Nephron (organoid): Measurements from ENCODE around the gene ADAMTS15.
A peak's percentile ranks its signal among the peaks of the same experiment; 100 is the strongest.

ENCODE experiments used
- H3K27ac Mint-ChIP-seq, 3 experiments: 2 replicates each; pipeline ENCODE4 v1.8.0; 2020; ENCODE audit warnings: mixed read lengths in 3 of 3, mild to moderate bottlenecking in 2 of 3, moderate library complexity in 1 of 3
- H3K27me3 Mint-ChIP-seq: 2 replicates; pipeline ENCODE4 v1.8.0; 2021; ENCODE audit warnings: low read depth, mild to moderate bottlenecking, moderate library complexity, mixed read lengths
- H3K36me3 Mint-ChIP-seq: 2 replicates; pipeline ENCODE4 v1.8.0; 2020; ENCODE audit warnings: low read depth, mixed read lengths
- H3K4me1 Mint-ChIP-seq: 2 replicates; pipeline ENCODE4 v1.8.0; 2020; ENCODE audit warnings: mixed read lengths
- H3K4me3 Mint-ChIP-seq, 3 experiments: 2 replicates each; pipeline ENCODE4 v1.8.0; 2020; ENCODE audit warnings: mild to moderate bottlenecking in 3 of 3, mixed read lengths in 3 of 3, moderate library complexity in 2 of 3
- H3K9me3 Mint-ChIP-seq: 2 replicates; pipeline ENCODE4 v1.8.0; 2020; ENCODE audit warnings: mixed read lengths
- TF ChIP-seq, protein P1 (sequence below), 3 experiments: fragments of 200-600 bp; sonication (generic); IDR thresholded peaks; one replicate each; pipeline ENCODE4 v1.5.0; 2021; ENCODE audit warnings: antibody characterized with exemption in 3 of 3; ENCODE audit not compliant: unreplicated experiment in 3 of 3

The ADAMTS15 gene

DNA sequence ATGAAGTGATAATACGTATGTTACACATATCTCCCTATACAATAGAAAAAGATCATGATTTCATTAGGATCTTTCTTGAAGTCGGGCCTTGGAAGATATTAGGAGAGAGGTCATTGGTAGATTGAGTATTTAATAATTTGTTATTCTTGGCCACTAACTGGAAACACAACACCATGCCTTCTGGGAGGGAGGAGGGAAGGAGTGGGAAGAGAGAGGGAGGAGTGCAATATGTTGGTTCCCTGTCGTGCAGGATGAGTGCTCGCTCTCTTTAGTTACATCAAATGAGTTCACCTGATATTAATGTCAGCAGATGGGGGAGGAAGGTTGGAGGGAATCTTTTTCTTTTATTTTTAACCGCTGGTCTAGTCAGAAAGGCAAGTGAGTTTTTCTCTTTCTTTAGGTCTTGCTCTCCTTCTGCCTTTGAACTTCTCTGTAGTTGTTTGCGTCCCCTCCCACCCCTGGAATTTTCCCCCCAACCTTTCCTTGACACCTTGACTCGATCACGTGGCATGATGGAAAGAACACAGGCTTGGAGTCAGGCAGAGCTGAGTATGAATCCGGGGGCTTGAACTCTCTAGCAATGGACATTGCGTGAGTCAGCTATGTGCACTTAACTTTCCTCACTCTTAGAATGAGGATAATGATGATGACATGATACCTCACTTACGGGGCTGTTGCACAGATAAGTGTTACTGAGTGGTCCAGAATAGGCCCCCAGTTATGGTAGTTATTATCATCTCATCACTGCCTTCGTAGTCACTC, 6.2 kb downstream of the ADAMTS15 start:
- peaks cover 76% of the 10 kb centered on the region for H3K4me1 Mint-ChIP-seq
- TF ChIP-seq, protein P1, sequence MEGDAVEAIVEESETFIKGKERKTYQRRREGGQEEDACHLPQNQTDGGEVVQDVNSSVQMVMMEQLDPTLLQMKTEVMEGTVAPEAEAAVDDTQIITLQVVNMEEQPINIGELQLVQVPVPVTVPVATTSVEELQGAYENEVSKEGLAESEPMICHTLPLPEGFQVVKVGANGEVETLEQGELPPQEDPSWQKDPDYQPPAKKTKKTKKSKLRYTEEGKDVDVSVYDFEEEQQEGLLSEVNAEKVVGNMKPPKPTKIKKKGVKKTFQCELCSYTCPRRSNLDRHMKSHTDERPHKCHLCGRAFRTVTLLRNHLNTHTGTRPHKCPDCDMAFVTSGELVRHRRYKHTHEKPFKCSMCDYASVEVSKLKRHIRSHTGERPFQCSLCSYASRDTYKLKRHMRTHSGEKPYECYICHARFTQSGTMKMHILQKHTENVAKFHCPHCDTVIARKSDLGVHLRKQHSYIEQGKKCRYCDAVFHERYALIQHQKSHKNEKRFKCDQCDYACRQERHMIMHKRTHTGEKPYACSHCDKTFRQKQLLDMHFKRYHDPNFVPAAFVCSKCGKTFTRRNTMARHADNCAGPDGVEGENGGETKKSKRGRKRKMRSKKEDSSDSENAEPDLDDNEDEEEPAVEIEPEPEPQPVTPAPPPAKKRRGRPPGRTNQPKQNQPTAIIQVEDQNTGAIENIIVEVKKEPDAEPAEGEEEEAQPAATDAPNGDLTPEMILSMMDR (IDR thresholded peaks at IDR 0.05; ENCODE audit: unreplicated experiment in 3 of 3): no peak
- H3K27me3 Mint-ChIP-seq: peaks cover 9% of the 10 kb centered on the region
- peak overlapping the region; percentile 69 to 82 (median 79) for H3K4me3 Mint-ChIP-seq
- H3K27ac Mint-ChIP-seq: peak overlapping the region; percentile 42 to 81 (median 57)
- H3K36me3 Mint-ChIP-seq: peaks cover 65% of the 10 kb centered on the region
- no peaks in the 10 kb centered on the region for H3K9me3 Mint-ChIP-seq

DNA sequence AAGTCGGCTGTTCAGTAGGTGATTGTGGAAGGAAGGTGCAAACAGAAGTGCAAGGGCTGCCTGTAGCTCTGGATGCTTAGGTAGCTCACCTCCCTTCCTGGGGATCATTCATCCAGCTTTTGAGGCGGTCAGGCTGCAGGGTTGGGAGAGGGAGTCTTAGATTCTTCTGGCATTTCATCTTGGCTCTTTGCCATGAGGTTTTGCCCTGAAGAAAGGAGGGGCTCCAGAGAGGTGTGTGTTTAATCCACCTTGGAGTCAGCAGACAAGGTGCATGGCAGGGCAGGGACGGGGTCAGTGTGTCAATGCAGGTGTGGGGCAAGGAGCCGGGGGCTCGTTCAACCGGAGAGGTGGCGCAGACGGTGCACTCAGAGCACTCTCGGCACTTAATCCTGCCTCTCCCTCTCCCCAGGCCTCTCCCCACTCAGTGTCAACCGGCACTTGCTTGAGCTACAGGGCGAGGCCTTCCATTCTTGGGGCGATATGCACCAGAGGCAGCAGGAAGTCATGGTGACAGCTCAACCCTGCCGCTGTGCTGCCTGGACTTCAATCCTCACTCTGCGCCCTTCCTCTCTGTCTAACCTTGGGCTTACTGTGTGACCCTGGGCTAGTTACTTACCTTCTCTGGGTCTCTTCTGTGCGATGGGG, 7.2 kb downstream of the ADAMTS15 start:
- peaks cover 4% of the 10 kb centered on the region for H3K27me3 Mint-ChIP-seq
- H3K9me3 Mint-ChIP-seq: no peaks in the 10 kb centered on the region
- TF ChIP-seq, protein P1 (IDR thresholded peaks at IDR 0.05; ENCODE audit: unreplicated experiment in 3 of 3): no peak
- peaks cover 64% of the 10 kb centered on the region for H3K36me3 Mint-ChIP-seq
- H3K27ac Mint-ChIP-seq: peak overlapping the region; percentile 42 to 73 (median 57)
- H3K4me3 Mint-ChIP-seq: peak overlapping the region; percentile 53 to 82 (median 79)
- H3K4me1 Mint-ChIP-seq: peaks cover 76% of the 10 kb centered on the region

DNA sequence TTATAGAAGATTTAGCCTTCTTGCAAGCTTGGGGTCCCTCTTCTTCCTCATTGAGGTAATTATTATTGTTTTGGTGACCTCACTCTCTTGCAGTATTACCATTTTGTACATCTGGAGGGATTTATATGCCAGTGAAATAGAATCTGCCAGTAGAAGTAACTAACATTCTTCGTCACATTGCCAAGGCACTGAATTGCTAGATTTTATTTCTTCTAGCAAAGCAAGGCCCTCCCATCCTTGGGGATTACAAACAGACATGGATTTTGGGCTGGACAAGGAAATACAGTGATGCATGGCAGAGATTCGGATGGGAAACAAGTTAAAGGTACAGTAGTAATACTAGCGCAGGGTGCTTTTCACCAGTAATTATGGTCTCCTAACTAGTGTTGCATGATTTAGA, 7.8 kb downstream of the ADAMTS15 start:
- TF ChIP-seq, protein P1 (IDR thresholded peaks at IDR 0.05; ENCODE audit: unreplicated experiment in 3 of 3): no peak
- peak overlapping the region in 2 of 3 experiments; percentile 66 to 79 for H3K4me3 Mint-ChIP-seq
- peak overlapping the region; percentile 42 to 73 (median 57) for H3K27ac Mint-ChIP-seq
- peaks cover 72% of the 10 kb centered on the region for H3K4me1 Mint-ChIP-seq
- peaks cover 61% of the 10 kb centered on the region for H3K36me3 Mint-ChIP-seq
- no peaks in the 10 kb centered on the region for H3K9me3 Mint-ChIP-seq
- no peaks in the 10 kb centered on the region for H3K27me3 Mint-ChIP-seq

DNA sequence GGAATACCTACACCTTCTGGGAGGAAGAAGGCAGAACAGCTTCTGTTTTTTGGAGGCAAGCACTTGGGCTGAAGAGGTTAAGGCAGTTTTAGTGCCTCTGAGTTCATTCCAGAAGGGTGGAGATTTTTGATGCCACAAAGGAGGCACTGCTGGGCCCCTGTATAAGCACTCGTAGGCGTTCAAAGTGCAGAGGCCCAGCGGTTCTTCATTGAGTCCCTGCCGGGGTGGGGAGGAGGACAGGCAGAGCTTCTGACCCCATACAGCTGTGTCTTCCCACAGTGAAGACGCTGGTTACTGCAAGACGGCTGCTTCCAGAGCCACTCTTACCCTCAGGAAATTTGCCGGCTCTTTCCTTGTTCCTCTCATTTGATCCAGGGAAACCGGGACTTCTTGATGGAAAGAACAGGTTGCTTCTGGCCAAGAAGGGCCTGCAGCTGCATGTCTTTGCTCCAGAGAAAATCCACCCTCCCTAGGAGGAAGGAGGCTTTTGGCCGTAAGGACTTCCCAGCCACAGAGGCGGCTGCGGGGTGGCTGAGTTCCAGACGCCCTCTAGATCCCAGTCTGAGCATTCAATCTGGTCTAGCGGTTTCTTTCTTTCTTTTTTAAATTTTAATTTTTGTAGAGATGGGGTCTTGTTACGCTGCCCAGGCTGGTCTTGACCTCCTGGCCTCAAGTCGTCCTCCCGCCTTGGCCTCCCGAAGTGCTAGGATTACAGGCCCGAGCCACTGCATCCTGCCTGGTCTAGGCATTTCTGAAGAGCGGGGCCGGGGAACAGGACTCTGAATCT, 9.4 kb downstream of the ADAMTS15 start:
- Mint-ChIP-seq H3K4me1 (peaks cover 61% of the 10 kb centered on the region), H3K36me3 (peaks cover 65% of the 10 kb centered on the region)

DNA sequence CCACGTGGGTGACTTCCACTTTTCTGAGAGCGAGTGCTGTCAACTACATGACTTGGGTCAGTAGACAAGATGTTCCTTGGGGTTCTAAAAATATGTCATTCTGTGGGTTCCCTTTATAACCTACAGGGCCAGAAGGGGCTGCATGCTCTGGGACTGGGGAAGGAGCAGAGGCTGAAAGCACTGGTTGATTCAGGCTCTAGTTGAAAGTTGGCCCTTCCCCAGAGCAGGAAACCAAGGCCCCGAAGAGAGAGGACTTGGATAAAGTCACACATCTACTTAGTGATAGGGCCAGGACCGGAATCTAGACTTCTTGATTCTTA, 9.9 kb downstream of the ADAMTS15 start:
- Mint-ChIP-seq H3K4me1 (peaks cover 56% of the 10 kb centered on the region), H3K9me3 (no peaks in the 10 kb centered on the region), H3K36me3 (peaks cover 65% of the 10 kb centered on the region), H3K27me3 (no peaks in the 10 kb centered on the region), H3K27ac (peak overlapping the region; percentile 39 to 83 (median 62)), H3K4me3 (peak overlapping the region in 1 of 3 experiments; percentile 26)
- TF ChIP-seq, protein P1 (IDR thresholded peaks at IDR 0.05; ENCODE audit: unreplicated experiment in 3 of 3): no peak

More for the DNA sequence above, 9.4 kb downstream of the ADAMTS15 start:
- Mint-ChIP-seq H3K9me3 (no peaks in the 10 kb centered on the region), H3K27me3 (no peaks in the 10 kb centered on the region), H3K4me3 (peak overlapping the region in 2 of 3 experiments; percentile 9 to 26), H3K27ac (peak overlapping the region; percentile 39 to 83 (median 62))
- TF ChIP-seq, protein P1 (IDR thresholded peaks at IDR 0.05; ENCODE audit: unreplicated experiment in 3 of 3): no peak
